ENCODE results near the gene ZNF236. TPM values are rescaled to one million over a fixed set of nuclear protein-coding genes. Genes with fewer than 3 reads are reported as not detected.

ZNF236 gene
- total and polyA plus RNA-seq, 2 experiments from 2014 or later = 5.8 to 13.1 TPM

- no peak for TF ChIP-seq CTCF (IDR thresholded peaks at IDR 0.05; ENCODE audit: low read depth, low read length)
- Histone ChIP-seq H3K9me3 (ENCODE audit: low read depth) (no peaks in the 10 kb centered on the region), H3K27me3 (no peaks in the 10 kb centered on the region), H3K27ac (no peak overlapping the region), H3K36me3 (peaks cover 28% of the 10 kb centered on the region), H3K4me1 (ENCODE audit: low read depth) (no peaks in the 10 kb centered on the region), H3K4me3 (no peak overlapping the region)
- DNase-seq (ENCODE audit: low read depth in 1 of 2, low spot score in 1 of 2) = no peak
These were observed 98.6 kb downstream of the ZNF236 start for GRCh38 chr18:76920974-76921373.

GRCh38 chr18:76922107-76922506 lies 99.8 kb downstream of the ZNF236 start:
- Histone ChIP-seq H3K27me3 (no peaks in the 10 kb centered on the region), H3K4me1 (ENCODE audit: low read depth) (no peaks in the 10 kb centered on the region), H3K4me3 (no peak overlapping the region), H3K27ac (no peak overlapping the region), H3K36me3 (peaks cover 30% of the 10 kb centered on the region), H3K9me3 (ENCODE audit: low read depth) (no peaks in the 10 kb centered on the region)
- peak; percentile 71 for TF ChIP-seq CTCF (IDR thresholded peaks at IDR 0.05; ENCODE audit: low read depth, low read length)
- DNase-seq (ENCODE audit: low read depth in 1 of 2, low spot score in 1 of 2) = peak; percentile 62 to 66

GRCh38 chr18:76923485-76924085 lies 101.2 kb downstream of the ZNF236 start:
- H3K9me3 ChIP-seq (ENCODE audit: low read depth) = no peaks in the 10 kb centered on the region
- TF ChIP-seq CTCF (IDR thresholded peaks at IDR 0.05; ENCODE audit: low read depth, low read length) = peak; percentile 43
- no peaks in the 10 kb centered on the region for H3K27me3 ChIP-seq
- peak; percentile 13 to 19 for DNase-seq (ENCODE audit: low read depth in 1 of 2, low spot score in 1 of 2)
- no peak overlapping the region for H3K4me3 ChIP-seq
- peaks cover 45% of the 10 kb centered on the region for H3K36me3 ChIP-seq
- H3K27ac ChIP-seq = no peak overlapping the region
- no peaks in the 10 kb centered on the region for H3K4me1 ChIP-seq (ENCODE audit: low read depth)

GRCh38 chr18:76925501-76925900 lies 103.1 kb downstream of the ZNF236 start:
- Histone ChIP-seq H3K4me1 (ENCODE audit: low read depth) (no peaks in the 10 kb centered on the region), H3K36me3 (peaks cover 63% of the 10 kb centered on the region), H3K27me3 (no peaks in the 10 kb centered on the region), H3K4me3 (no peak overlapping the region), H3K27ac (no peak overlapping the region), H3K9me3 (ENCODE audit: low read depth) (no peaks in the 10 kb centered on the region)
- DNase-seq (ENCODE audit: low read depth in 1 of 2, low spot score in 1 of 2) = no peak
- no peak for TF ChIP-seq CTCF (IDR thresholded peaks at IDR 0.05; ENCODE audit: low read depth, low read length)

GRCh38 chr18:76927223-76927725 lies 104.9 kb downstream of the ZNF236 start:
- TF ChIP-seq CTCF (IDR thresholded peaks at IDR 0.05; ENCODE audit: low read depth, low read length) = no peak
- Histone ChIP-seq H3K27ac (no peak overlapping the region), H3K9me3 (ENCODE audit: low read depth) (no peaks in the 10 kb centered on the region), H3K36me3 (peaks cover 58% of the 10 kb centered on the region), H3K4me1 (ENCODE audit: low read depth) (no peaks in the 10 kb centered on the region), H3K4me3 (no peak overlapping the region), H3K27me3 (no peaks in the 10 kb centered on the region)
- DNase-seq (ENCODE audit: low read depth in 1 of 2, low spot score in 1 of 2) = no peak

Data from cardiac muscle cell (in vitro differentiated cells and primary cell).